ENCODE data around the gene MCUR1.
A peak's percentile ranks its signal among the peaks of the same experiment; 100 is the strongest.
"Not testable (repeated sequence)": the region's sequence is repeated elsewhere in the genome, so short reads cannot be mapped to it uniquely, and the experiment has no call there.

MCUR1 gene

DNA sequence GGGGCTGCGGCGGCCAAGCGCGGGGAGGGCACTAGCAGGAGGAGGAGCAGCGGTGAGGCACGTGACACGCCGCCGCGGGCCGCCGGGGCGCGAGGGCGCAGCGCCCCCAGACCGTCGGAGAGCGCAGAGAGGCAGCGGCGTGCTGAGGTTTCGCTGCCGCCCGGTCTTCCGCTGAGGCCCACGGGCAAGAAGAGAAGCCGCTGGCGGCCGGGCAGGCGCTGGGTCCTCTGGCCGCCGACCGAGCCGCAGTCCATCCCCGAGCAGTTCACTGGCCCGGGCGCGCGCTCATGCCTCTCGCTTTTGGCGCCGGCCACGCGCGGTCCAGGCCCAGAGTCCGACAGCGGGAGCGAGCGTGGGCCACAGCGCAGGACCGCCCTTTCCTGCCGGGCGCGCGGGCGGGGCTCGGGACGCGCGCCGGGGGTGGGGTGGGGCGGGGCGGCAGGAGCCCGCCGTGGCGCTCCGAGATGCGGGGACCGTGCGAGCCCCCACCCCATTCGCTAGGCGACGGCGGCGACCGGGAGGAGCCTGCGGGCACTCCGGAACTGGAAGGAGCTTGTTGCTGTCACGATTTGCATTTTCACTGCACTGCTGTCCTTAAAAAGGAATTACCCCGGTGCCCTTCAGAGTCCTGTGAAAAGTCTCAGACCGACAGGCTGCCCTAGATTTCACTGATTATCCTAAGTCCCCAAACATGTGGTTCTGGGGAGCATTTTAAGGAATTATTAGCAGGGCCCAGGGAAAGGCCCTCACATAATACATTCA is at the start of gene MCUR1:
MCUR1 (minus strand) TSS at position 382 of the 762 bp plus-strand sequence; CDS start at position 254, 128 bp downstream.
- peak; percentile 55 for DNase-seq (ENCODE audit: low read depth)

GRCh38 chr6:13863699-13864155 is 49.4 kb upstream of the MCUR1 start:
- DNase-seq (ENCODE audit: low read depth), result no peak

GRCh38 chr6:13860556-13861185 is 46.3 kb upstream of the MCUR1 start:
- not testable (repeated sequence) for DNase-seq (ENCODE audit: low read depth)

DNA sequence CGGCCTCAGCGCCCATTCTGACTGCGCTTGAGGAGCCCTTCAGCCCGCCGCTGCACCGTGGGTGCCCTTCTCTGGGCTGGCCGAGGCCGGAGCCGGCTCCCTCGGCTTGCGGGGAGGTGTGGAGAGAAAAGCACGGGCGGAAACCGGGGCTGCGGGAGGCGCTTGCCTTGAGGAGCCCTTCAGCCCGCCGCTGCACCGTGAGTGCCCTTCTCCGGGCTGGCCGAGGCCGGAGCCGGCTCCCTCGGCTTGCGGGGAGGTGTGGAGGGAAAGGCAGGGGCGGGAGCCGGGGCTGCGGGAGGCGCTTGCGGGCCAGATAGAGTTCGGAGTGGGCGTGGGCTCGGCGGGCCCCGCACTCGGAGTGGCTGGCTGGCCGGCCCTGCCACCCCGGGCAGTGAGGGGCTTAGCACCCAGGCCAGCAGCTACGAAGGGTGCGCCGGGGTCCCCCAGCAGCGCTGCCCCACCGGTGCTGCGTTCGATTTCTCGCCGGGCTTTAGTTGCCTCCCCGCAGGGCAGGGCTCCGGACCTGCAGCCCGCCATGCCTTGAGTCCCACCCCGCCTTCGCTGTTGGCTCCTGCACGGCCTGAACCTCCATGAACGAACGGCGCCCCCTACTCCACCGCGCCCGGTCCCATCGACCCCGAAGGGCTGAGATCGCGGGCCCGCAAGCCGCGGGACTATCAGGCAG is 45.7 kb upstream of the MCUR1 start:
- DNase-seq (ENCODE audit: low read depth), result no peak

DNA sequence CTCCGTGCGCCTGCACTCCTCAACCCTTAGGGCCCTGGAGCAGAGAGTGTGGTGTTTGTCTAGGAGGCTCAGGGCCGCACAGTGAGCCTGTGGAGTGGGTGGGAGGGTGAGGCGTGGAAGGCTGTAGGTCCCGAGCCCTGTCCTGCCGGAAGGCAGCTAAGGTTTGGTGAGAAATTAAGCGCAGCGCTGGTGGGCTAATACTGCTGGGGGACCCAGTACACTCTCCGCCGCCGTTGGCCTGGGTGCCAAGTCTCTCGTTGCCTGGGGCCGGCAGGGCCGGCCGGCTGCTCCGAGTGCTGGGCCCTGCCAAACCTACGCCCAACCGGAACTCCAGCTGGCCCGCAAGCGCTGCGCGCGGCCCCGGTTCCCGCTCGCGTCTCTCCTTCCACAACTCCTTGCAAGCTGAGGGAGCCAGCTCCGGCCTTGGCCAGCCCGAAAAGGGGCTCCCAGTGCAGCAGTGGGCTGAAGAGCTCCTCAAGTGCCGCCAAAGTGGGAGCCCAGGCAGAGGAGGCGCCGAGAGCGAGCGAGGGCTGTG is 40.4 kb upstream of the MCUR1 start:
- DNase-seq (ENCODE audit: low read depth), result no peak

DNA sequence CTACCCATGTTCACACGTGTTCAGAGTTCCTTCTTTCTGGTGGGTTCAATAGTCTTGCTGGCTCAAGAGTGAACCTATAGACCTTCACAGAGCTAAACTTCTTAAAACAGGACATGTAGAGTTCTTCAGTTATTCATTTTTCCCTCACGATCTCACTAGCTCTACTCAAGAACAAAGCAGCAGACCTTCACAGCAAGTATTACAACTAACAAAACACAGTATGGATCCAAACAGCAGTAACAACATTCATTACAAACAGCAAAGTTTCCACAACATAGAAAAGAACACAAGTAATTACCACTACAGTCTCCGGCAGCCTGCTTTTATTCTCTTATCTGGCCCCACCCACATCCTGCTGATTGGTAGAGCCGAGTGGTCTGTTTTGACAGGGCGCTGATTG is 39.5 kb upstream of the MCUR1 start:
- DNase-seq (ENCODE audit: low read depth), result no peak

DNA sequence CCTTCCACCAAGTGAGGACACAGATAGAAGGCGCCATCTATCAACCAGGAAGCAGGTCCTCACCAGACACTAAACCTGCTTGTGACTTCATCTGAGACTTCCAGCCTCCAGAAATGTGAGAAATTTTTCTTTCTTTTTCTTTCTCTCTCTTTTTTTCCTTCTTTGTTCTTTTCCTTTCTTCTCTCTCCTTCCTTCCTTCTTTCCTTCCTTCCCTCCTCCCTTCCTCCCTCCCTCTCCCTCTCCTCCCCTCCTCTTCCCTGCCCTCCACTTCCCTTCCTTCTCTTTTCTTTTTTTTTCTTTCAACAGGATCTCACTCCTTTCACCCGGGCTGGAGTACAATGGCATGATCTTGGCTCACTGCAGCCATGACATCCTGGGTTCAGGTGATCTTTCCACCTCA is 37.4 kb upstream of the MCUR1 start:
- no peak for DNase-seq (ENCODE audit: low read depth)

DNA sequence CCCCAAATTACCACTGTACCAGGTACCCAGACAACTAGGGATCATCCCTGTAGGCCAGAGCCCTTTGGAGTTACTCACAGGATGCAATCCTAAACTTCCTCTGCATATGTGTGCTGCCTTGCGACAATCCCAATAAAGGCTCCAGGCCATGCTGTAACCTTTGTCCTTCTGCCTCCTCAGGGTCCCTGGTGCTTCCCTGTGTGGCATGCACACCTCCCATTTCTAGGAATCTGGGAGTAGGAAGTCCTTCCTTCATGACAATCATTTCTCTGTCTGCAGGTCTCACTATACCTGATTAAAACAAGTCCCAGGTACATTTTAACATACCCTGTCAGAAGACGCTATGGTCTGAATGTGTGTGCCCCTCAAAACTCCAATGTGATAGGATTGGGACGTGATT is 37.0 kb upstream of the MCUR1 start:
- DNase-seq (ENCODE audit: low read depth), result no peak

GRCh38 chr6:13850690-13851089 is 36.3 kb upstream of the MCUR1 start:
- DNase-seq (ENCODE audit: low read depth), result not testable (repeated sequence)

DNA sequence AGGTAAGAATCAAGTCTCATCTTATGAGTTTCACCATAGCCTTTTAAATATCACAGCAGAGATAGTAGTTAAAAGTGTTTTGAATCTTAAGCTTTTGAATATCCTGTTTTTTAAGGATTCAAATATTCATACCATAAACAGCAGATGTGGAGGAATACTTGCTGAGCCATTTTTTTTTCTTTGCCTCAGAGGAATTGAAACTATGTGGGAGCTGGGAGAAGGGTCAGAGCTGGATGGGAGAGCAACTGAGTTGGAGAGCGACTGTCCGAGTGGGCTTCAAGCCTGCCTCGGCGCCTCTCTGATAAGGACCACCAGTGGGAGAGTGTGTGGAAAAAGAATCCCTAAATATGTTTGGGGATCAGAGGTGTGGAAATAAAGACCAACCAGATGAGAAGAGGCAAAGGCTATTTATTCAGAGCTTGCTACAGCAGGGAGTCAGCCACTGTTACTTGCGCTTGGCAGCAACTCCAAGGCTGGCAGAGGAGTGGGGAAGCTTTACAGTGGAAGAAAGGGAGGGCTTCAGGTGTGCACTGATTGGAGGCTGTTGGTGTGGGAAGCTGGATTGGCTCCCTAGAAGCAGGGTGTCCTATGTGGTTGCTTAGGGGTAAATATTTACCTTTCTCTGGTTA is 34.3 kb upstream of the MCUR1 start:
- DNase-seq (ENCODE audit: low read depth), result no peak

- DNase-seq (ENCODE audit: low read depth), result no peak
Measured at GRCh38 chr6:13847326-13848050, 33.1 kb upstream of the MCUR1 start.

DNA sequence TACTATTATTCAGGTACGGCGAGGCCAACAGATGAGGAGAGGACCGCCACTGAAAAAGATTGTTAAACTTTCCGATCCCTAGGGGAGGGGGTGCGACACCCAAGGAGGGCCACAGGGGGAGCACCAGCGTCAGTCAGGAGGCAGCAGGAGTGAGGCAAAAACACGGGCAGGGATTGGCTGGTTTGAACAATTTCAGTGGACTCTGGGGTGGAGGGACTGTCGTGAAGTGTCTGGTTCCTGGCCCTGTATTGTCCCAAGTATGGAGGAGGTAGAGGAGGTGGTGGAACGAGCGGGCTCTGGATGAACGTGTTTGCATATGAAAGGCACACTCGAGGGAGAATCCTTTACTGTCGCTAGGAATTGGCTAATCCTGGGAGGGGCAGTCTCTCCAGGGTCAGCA is 32.5 kb upstream of the MCUR1 start:
- DNase-seq (ENCODE audit: low read depth), result no peak

- no peak for DNase-seq (ENCODE audit: low read depth)
Measured at GRCh38 chr6:13841936-13842335, 27.6 kb upstream of the MCUR1 start.

DNA sequence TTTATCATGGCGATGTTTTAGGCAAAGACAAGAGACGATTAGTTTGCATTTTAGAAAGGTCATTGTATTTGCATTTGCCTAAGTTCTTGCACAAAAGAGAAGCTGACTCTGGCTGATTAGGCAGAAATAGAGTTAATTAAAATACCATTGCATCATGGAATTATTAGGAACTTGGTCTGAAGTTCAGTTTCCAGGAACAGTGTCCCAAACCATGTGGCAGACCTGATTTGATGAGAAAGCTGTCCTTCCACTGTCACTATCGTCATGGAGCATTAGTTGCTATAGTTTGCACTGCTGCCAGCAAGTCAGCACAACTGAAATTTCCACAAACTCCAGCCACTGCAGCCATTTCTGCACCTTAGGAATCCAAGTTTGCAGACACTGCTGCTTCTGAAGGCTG is 24.3 kb upstream of the MCUR1 start:
- DNase-seq (ENCODE audit: low read depth), result no peak

- no peak for DNase-seq (ENCODE audit: low read depth)
Measured at GRCh38 chr6:13836170-13836569, 21.8 kb upstream of the MCUR1 start.

DNA sequence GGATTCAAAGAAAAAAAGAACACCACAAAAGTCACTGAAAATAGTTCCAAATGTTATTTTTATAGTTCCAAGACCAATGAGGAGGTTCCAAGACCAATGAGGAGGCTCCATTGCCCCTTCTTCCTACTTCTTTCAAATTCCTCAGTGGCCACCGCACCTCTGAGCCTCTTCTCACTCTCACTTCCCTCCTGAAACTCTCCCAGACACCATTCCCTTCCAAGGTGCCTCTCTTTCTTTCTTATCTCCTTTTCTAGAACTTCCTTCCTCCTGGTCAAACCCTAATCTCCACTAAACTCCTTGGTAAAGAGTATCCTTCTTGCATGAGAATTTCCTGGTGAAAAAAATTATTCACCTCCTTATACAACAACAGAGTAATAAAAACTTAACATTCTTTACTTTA is 20.4 kb upstream of the MCUR1 start:
- DNase-seq (ENCODE audit: low read depth), result no peak

DNA sequence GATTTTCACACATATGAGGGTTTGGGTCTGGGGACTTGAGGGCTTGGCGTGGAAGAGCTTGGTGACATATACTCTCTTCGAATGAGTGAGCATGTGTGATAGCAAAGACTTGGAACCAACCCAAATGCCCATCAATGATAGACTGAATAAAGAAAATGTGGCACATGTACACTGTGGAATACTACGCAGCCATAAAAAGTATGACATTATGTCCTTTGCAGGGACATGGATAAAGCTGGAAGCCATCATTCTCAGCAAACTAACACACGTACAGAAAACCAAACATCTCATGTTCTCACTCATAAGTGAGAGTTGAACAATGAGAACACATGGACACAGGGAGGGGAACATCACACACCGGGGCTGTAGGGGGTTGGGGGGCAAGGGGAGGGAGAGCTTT is 19.7 kb upstream of the MCUR1 start:
- not testable (repeated sequence) for DNase-seq (ENCODE audit: low read depth)

DNA sequence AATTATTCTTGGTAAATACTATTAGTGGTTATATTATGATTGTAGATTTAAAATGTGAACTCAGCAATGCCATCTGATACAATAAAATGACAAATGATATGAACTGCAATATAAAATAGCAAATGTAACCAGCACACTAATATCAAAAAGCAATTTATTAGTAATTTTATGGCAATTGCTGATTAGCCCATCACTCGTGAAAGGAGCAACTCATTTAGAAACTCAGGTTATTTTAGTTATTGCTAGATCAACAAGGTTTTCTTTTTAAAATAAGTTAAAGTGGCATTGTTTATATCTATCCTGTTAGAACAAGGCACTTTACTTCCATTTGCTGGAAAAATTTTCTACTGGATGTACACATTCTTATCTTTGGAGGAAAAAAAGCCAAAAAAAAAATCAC is 18.4 kb upstream of the MCUR1 start:
- no peak for DNase-seq (ENCODE audit: low read depth)

DNA sequence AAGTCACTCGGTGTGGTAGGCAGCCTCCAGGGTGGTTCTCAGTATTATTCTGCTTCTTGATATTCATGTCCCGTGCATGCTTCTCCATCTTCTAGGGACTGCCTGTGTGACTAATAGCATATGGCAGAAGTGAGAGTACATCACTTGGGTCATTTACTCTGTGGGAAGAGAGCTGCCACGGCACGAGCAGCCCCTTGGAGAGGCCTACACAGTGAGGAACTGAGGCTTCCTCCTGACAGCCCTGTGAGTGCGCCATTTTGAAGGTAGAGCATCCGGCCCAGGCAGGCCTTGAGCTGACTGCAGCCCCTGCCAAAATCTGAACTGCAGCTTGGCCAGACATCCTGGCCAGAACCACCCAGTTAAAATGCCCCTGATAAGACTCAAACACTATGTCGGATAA is 17.3 kb upstream of the MCUR1 start:
- DNase-seq (ENCODE audit: low read depth), result no peak

GRCh38 chr6:13830803-13831202 is 16.4 kb upstream of the MCUR1 start:
- DNase-seq (ENCODE audit: low read depth), result no peak

DNA sequence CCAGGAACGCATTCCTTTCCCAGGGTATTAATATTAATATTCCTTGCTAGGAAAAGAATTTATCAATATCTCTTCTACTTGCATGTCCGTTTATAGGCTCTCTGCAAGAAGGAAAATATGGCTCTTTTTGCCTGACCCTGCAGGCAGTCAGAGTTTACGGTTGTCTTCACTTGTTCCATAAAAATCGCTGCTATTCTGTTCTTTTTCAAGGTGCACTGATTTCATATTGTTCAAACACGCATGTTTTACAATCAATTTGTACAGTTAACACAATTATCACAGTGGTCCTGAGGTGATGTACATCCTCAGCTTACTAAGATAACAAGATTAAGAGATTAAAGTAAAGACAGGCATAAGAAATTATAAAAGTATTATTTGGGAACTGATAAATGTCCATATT is 15.1 kb upstream of the MCUR1 start:
- DNase-seq (ENCODE audit: low read depth), result not testable (repeated sequence)

All from stimulated activated CD8-positive, alpha-beta memory T cell treated with anti-CD3 and anti-CD28 coated beads, Interleukin-15, amount 100 ng/mL, for 24 hours (primary cell).